Stimulated activated CD4-positive, alpha-beta T cell treated with anti-CD3 and anti-CD28 coated beads, TNF-alpha, amount 100 ng/mL, for 48 hours (primary cell): ENCODE measurements around the gene ATP8B4.
"Not testable (repeated sequence)": the region's sequence is repeated elsewhere in the genome, so short reads cannot be mapped to it uniquely, and the experiment has no call there.

Experiments
- DNase-seq, 3 donors: peaks; one replicate each; pipeline ENCODE4 v3.0.0-alpha.2; 2020; ENCODE audit warnings: low read depth in 3 of 3

The ATP8B4 gene, protein sequence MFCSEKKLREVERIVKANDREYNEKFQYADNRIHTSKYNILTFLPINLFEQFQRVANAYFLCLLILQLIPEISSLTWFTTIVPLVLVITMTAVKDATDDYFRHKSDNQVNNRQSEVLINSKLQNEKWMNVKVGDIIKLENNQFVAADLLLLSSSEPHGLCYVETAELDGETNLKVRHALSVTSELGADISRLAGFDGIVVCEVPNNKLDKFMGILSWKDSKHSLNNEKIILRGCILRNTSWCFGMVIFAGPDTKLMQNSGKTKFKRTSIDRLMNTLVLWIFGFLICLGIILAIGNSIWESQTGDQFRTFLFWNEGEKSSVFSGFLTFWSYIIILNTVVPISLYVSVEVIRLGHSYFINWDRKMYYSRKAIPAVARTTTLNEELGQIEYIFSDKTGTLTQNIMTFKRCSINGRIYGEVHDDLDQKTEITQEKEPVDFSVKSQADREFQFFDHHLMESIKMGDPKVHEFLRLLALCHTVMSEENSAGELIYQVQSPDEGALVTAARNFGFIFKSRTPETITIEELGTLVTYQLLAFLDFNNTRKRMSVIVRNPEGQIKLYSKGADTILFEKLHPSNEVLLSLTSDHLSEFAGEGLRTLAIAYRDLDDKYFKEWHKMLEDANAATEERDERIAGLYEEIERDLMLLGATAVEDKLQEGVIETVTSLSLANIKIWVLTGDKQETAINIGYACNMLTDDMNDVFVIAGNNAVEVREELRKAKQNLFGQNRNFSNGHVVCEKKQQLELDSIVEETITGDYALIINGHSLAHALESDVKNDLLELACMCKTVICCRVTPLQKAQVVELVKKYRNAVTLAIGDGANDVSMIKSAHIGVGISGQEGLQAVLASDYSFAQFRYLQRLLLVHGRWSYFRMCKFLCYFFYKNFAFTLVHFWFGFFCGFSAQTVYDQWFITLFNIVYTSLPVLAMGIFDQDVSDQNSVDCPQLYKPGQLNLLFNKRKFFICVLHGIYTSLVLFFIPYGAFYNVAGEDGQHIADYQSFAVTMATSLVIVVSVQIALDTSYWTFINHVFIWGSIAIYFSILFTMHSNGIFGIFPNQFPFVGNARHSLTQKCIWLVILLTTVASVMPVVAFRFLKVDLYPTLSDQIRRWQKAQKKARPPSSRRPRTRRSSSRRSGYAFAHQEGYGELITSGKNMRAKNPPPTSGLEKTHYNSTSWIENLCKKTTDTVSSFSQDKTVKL

DNA sequence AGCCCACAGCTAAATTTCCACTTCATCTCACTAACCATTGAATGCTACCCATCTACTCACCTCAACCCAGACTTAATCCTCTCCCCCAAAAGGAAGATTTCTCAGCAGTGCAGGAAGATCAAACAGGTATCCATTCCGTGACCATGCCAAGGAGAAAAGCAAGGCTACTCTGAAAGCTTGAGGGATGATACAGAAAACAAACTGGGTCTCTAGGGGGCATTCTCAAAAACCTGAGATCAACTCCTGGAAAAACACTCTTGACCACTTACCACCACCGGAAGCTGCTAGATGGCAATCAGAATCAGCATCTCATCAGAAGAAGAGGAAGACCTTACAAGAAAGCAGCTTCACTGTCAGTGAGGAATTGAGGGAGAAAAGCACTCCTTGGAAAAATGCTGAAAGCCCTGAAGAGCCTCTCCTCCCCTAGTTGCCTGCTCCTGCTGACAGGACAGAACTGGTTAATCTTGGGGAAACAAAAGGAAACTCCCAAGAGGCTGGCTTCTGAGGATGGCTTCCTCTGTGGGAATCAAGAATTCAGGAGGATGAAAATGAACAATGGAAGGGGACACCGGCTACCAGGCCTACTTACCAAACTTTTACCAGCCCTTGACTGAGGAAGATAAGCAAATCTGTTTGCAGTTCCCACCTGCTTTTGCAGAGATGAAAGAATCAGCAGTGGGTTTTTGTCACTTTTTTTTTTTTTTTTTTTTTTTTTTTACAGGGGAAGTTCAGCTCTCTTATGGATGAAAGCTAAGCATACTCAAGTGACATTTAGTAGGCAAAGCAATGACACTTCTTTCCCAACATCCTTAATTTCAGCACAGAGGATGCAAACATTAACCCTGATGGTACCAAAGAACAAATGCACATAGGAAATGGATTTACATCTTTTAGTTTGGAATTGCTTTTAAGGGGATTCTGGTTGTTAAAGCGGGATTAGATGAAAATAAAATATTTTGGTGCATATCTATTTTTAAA is at the start of gene ATP8B4:
Gene ATP8B4, minus strand, starts transcription at position 171 of the 978 bp plus-strand sequence. CDS start 12,267 bp downstream, outside the sequence.
- DNase-seq: no peak

DNA sequence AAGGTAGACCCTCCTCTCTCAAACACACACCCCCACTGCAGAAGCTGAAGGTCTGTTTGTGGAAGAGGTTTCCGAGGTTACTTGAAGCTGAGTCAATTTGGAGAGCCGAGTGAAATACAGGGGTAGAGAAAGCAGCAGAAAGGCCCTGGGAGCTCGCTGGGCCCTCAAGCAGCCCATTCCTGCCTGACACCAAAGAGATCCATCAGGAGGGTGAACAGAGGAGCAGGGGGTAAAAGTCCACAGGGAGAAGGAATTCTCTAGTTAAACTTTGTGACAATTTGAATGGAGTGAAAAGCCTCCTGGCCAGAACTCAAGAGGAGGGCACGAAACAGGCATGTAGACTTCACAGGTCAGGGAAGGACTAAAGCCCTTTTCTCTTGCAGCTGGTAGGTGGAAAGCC is 49.3 kb upstream of the ATP8B4 start:
- no peak for DNase-seq

DNA sequence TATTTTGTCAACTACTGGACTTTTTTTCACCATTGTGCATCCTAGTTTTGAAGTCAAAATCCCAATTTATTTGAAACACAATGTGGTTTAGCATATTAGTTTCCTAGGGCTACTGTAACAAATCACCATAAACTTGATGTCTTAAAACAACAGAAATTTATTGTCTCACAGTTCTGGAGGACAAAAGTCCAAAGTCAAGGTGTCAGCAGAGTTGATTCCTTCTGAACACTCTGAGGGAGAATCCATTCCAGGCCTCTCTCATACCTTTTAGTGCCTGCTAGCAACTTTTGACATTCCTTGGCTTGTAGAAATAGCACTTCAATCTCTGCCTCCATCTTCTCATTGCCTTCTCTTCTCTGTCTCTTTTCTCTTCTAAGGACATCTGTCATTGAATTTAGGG is 48.1 kb upstream of the ATP8B4 start:
- DNase-seq: no peak

DNA sequence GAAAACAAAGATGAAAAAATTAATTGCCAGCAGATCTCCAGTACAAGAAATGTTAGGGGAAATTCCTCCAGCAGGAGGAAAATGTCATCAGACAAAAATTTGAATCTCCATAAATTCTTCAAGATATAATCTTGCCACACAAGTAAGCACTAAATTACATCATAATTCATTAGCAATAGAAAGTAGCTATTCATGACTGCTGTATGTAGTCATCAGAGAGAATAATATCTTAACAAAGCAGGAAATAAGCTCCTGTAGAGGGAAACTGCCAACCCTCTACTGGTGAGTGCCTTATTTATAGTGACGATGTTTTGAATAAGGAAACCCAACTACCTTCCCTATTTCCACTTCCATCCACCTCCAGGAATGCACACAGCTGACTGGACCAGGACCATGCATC is 47.2 kb upstream of the ATP8B4 start:
- no peak for DNase-seq

DNA sequence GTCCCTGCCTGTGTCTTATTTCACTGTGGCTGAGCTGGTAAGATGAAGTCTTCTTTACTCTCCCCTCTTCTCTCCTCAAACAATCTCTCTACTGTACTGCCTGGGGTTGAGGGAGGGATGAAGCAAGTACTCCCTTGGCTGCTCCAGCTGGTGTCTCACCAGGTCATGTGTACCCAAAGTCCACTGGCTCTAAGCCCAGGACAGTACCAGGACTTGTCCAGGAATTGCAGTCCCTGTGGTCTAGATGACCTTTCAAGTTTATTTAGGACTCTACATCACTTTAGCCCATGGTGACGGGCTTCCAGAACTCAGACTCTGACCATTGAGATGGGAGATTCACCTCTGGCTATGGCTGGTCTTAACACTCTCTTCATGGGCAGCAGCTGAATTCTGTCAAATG is 45.4 kb upstream of the ATP8B4 start:
- DNase-seq: no peak

DNA sequence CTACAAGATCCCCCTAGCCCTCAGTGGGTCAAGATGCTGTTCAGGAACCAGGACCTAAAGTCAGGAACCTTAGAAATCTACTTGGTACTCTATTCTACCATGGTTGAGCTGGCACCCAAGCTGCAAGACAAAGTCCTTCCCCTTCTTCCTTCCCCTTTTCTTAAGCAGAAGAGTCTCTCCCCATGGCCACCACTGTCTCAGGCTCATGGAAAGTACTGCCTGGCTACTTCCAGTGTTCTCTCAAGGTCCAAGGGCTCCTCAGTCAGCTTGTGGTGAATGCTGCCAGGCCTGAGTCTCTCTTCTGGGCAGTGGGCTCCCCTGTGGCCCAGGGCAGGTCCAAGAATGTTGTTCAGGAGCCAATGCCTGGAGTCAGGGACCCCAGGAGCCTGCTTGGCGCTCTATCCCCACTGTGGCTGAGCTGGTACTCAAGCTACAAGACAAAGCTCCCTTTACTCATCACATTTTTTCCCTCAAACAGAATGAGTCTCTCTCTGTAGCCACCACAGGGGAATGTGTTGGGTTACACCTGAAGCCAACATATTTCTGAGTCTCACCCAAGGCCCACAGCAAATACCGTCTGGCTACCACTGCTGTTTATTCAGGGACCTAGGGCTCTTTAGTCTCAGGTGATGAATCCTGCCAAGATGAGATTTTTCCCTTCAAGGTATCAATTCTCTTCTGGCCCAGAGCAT is 44.8 kb upstream of the ATP8B4 start:
- DNase-seq: no peak

DNA sequence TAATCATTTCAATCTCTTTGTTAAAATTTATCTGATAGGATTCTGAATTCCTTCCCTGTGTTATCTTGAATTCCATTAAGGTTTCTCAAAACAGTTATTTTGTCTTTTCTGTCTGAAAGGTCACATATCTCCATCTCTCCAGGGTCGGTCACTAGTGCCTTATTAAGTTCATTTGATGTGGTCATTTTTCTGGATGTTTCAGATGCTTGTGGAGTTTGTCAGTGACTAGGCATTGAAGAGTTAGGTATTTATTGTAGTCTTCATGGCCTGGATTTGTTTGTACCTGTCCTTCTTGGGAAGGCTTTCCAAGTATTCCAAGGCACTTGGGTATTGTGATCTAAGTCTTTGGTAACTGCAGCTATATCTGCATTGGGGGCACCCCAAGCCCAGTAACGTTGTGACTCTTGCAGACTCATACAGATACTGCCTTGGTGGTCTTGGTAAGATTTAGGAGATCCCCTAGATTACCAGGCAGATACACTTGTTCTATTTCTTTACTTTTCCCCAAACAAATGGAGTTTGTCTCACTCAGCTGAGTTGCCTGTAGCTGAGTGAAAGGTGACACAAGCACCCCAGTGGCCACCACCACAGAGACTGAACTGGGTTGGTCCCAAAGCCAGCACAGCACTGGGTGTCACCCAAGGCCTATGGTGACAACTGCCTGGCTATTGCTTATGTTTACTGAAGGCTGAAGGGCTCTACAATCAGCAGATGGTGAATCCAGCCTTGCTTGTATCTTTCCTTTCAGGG is 44.1 kb upstream of the ATP8B4 start:
- no peak for DNase-seq

DNA sequence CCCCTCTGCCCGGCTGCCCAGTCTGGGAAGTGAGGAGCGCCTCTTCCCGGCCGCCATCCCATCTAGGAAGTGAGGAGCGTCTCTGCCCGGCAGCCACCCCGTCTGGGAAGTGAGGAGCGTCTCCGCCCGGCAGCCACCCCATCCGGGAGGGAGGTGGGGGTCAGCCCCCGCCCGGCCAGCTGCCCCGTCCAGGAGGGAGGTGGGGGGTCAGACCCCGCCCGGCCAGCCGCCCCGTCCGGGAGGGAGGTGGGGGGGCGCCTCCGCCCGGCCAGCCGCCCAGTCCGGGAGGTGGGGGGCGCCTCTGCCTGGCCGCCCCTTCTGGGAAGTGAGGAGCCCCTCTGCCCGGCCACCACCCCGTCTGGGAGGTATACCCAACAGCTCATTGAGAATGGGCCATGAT is 39.2 kb upstream of the ATP8B4 start:
- not testable (repeated sequence) for DNase-seq

DNA sequence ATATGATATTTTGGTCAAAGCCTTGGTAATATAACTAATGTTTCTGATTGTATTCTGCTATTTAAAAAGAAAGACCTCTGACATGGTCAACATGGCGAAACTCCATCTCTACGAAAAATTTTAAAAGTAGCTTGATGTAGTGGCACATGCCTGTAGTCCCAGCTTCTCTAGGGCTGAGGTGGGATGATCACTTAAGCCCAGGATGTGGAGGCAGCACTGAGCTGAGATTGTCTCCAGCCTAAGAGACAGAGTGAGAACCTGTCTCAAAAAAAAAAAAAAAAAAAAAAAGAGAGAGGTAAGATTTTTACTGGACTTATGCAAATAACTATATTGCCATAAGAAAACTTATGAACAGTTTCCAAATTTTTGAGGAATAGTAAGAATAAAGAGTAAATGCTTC is 32.4 kb upstream of the ATP8B4 start:
- no peak for DNase-seq

DNA sequence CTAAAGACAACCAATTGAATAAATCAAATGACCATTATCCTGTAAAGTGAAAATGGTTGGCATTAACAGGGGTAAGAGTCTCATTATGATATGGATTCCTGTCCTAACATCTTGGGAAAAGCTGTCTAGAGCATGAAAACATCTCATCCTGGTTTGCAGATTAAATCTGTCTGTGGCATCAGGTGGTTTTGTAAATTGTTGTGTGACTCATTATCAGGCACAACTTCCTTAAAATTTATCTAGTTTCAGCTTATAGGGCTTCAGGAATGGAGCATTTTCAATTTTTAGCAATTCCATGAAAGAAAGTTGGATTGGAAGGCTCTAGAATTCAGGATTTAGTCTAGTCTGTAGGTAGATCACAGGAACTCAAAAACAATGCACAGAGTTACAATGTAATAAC is 31.8 kb upstream of the ATP8B4 start:
- no peak for DNase-seq

DNA sequence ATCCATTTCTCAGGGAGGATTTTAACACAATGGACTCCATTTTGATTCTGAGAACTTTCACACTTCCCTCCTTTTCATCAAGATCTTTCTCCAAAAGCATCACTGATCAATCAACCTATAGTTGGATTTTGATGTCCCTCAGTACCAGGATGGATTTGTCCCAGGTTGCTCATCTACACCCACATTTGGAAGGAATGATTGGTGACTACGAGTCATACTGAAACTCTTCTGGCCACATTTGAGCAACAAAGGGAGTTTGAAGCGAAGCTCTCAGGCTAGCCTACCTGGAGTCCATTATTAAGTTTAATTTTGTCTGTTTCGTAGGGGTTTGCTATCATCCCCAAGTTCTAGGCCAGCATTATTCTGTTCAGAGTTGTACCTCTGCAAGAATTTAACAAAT is 31.3 kb upstream of the ATP8B4 start:
- DNase-seq: no peak

DNA sequence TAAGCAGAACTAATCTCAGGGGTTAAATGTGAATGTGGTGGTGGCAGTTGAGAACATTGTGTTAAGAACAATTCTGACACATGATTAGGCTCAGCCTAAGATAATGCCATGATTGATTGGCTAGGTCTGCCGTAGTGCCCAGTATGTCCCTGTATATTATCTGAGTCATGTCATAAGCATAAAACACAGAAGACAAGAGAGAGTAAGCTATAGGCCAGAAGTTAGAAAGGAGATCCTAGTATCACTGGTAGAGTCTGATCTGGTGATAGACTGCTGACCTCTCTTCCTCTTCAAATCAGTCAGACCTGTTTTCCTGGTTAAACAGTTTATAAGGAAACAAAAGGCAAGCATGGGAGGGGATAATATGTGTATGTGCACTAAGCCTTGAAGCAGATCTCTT is 30.1 kb upstream of the ATP8B4 start:
- no peak for DNase-seq

DNA sequence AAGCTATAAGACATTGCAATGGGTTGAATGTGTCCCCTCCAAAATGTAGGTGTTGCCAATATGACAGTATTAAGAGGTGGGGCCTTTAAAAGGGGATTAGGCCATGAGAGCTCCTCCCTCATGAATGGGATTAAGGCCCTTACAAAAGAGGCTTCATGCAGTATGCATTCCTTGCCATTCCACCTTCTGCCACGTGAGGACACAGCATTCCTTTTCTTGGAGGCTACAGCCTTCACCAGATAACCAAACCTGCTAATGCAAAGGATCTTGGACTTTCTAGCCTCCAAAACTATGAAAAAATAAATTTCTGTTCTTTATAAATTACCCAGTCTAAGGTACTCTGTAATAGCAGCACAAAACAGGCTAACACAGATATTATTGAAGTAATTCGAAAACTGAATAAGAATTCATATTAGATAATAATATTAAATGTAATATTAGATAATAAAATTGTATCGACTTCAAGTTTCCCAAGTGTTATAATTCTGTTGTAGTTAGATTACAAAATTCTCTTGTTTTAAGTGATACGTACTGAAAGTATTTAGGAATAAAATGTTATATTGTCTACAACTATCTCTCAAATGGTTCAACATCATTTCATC is 29.4 kb upstream of the ATP8B4 start:
- DNase-seq: no peak

DNA sequence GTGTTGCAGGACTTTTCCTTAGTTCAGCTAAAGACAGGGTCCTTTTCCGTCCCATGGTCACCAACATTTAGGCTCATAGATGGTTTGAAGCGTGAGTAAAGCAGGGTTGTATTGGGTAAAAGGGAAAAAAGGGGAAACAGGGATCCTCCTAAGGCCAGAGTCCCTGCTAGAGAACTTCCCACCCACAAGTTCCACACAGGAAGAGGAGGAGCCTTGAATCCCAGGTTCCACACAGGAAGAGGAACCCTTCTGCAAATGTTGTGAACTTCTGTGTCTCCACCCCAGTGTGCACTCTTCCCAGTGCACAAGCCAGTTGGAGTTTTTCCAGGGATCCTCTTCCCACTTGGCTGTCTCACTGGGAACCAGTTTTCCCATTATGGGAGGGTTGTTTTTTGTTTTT is 27.6 kb upstream of the ATP8B4 start:
- no peak for DNase-seq

DNA sequence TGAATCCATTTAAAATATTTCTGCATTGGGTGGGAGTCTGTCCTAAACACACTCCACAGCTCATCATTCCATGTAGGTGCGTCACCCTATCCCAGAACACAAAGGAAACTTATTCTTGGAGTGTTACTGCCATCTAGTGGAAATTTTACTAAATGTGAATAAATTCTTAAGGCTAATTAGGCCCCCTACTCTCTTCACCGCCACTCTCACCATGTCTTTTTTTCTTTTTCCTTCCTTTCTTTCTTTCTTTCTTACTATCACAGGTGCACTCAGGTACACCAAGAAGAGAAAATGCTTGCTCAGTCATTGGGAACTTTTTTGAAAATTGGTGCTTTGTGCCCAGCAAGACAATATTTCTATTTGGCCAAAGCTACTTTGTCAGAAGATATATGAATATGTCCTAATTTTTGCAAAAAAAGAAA is 26.4 kb upstream of the ATP8B4 start:
- no peak for DNase-seq

DNA sequence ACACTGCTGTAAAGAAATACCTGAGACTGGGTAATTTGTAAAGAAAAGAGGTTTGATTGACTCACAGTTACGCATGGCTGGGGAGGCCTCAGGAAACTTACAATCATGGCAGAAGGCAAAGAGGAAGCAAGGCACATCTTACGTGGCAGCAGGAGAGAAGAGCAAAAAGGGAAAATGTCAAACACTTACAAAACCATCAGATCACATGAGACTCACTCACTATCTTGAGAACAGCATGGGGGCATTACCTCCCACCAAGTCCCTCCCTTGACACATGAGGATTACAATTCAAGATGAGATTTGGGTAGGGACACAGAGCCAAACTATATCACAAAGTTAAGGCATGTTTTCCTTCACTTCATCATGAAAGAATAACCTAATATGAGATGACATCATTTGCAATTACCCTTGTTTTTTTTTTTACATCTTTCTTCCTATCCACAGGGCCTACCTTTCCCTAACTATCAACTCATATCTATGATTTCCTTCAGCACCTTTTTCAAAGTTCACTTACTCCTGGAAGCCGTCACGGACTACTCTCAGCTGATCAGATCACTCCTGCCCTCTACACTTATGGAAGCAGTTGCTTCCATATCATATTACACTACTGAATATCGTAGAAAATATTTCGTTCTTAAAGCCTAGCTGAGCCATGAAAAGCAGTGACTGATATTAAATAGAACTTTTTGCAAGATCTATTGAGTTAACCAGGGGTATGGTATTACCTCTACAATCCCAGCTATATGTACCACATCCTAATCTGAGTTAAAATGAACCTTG is 25.5 kb upstream of the ATP8B4 start:
- DNase-seq: no peak

DNA sequence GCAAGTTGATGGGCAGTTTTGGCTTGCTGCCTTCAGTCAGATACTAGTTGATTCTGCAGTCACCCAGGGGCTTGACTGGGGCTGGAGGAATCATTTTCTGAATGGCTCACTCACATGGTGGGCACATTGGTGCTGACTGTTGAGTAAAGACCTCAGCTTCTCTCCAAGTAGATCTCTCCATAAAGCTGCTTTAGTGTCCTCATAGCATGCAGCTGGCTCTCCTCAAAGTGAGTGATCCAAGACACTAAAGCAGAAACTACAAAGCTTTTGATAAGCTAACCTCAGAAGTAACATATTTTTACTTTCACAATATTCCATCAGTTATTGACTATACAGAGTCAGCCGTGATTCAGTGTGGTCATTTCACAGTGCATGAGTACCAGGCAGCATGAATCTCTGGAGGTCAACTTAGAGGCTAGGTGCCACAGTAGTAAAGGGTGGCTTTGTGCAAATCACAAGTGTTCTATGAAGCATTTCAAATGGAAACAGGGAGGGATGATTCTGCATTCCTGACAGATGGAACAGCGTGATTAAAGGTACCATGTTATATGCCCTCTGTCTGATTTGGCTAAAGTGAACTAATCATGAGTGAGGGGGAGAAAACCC is 24.3 kb upstream of the ATP8B4 start:
- DNase-seq: no peak

DNA sequence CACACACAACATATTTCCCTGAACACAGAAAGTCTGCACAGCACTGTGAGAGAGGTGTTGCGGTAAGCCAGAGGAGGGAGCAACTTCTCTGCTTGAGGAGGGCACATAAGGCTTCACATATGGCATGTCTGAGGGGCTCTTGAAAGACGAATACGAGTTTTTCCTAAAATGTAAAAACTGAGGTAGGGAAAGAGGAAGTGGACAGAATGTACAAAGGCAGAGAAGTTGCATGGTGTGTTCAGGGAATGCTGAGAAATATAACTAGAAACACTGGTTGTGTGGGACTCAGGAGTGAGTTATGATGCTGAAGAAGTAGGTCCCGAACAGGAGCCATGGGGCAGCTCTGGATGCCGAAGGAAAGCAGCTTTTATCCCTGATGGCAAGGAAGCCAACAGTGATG is 22.8 kb upstream of the ATP8B4 start:
- no peak for DNase-seq
